NCI-H2196 treated with DMSO at 0.1 percent for 48 hours (cell line): ENCODE measurements around the gene FMN2.
"Not testable (repeated sequence)": the region's sequence is repeated elsewhere in the genome, so short reads cannot be mapped to it uniquely, and the experiment has no call there.

Experiments
- DNase-seq: peaks from one replicate; lab custom pipeline; 2025; ENCODE audit not compliant: unreplicated experiment; lab: John Stamatoyannopoulos, UW

FMN2 gene

DNA sequence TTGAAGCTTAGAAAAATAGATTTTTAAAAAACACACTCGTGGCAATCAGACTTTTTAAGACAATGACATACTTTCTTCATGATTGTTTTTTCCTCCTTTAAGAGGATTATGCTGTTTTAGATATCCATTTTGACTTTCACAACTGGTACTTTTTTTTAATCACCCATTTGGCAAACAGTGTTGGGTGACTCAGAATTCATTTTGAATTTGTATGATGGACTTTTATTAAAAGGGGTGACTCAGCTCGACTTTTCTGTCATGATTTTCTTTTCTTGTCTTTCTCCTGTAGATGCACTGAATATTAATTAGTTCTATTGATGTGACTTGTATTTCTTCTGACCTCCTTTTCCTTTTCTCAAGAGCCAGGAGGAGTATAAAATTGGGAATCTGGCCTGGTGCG lies 44.7 kb downstream of the FMN2 start:
- DNase-seq = no peak

DNA sequence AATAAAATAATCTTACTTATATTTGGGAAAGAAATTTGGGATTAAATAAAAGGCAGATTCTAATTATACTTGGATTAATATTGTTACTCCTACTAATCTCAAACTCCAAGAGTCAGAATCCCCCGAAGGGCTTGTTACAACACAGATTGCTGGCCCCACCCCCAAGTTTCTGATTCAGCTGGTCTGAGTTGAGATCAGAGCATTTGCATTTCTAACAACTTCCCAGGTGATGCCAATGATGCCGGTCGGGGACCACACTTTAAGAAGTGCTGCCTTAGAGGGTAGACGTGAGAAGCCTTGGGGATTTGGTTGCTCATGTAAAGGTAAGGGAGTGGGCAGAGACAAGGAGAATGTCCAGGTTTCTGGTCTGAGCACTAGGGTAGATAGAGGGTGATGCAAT lies 47.2 kb downstream of the FMN2 start:
- no peak for DNase-seq

DNA sequence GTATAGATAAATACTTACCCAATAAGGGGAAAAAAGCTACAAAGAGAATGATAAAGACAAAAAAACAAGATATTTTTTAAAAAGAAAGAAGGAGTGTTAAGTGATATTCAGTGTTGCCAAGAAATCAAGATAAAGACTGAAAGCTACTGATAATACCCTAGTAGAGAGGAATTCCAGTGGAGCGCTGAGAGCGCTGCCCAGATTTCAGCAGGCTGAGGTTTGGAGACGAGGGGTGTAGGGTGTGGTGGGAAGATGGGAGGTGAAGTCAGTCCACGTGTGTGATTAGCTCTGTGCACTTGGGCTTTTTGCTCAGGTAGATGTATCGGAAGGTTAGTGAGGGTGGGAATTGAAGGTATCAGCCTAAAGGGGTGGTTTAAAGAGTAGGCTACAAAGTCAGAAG lies 47.8 kb downstream of the FMN2 start:
- DNase-seq = no peak

DNA sequence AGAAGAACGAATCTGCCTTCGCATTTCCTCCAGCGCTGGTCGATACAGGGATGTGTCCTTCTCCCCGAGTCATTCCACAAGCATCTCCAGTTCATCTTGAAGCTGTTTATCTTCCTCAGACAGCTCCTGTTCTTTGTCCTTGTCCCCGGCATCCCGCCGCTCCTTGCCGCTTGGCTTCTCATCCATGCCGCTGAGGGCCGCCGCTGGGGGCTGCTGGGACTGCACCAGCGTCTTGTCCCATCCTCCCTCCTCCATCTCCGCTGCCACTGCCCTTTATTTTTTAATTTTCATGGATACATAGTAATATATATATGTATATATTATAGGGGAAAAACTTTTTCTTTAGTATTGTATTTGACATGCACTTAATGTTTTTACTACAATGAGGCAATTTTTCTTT lies 53.4 kb downstream of the FMN2 start:
- no peak for DNase-seq

DNA sequence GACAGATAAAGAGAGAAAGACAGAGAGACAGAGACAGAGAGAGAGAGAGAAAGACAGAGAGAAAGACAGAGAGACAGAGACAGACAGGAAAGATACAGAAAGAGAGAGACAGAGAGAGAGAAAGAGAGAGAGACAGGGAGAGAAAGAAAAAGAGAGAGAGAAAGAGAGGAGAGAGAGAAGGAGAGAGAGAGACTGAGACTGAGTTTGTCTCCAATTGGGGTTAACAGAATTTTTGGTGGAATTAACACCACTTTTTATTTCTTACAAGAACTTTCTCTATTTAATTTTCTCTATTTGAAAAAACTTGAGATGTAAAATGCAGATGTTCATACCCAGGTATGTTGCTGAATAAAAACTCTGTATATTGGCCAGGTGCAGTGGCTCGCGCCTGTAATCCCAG lies 56.6 kb downstream of the FMN2 start:
- DNase-seq = no peak

DNA sequence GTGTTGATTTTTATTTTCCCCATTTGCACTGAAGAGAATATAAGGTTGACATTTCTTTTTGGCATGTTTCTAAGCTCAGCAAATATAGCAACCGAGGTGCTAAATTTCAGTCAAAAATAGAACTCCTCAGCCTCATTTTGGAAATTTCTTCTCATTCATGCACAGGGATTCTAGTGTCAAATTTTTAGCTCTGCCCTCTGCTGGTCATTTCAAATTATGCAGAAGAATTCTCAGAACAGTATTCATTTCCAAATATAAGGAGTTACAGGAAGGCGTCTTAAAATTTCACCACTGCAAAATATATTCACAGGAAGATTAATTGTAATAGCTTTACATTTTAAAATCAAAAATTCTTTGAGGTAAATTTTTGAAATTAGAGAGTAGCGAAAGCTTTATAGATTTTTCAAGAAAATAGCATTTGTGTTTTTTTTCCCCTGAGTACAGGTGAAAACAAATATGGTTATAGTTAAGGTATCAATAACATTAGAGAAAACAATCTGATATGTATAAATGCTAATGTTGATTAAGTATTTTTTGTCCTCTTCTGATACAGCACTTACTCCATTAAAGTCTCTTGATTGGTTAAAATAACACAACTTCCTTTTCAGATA lies 57.9 kb downstream of the FMN2 start:
- no peak for DNase-seq

DNA sequence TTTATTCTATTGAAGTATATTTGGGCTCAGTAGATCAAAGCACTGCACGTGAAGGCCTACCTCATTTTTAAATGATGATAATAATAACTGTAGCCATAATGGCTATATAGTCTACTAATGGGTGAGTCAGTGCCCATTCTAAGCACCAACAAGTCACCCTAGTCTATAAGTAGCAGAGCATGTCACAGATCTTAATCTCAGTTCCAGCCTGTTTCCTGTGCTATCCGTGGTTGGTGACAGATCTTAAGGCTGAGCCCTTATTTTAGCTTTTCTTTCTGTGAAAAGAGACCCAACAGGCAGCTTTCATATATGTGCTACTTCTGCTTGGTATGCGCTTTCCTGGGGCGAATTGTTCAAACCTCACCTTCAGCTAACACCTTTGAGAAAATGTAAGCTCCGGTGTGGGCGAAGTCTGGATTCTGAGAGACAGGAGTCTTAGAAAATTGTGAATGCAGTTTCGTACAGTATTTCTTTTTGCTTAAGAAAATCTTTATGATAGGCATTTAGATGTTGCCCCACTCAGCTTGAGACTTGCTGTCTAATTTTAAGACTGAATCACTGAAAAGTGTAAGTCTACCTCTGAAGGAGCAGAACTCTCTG lies 59.6 kb downstream of the FMN2 start:
- no peak for DNase-seq

DNA sequence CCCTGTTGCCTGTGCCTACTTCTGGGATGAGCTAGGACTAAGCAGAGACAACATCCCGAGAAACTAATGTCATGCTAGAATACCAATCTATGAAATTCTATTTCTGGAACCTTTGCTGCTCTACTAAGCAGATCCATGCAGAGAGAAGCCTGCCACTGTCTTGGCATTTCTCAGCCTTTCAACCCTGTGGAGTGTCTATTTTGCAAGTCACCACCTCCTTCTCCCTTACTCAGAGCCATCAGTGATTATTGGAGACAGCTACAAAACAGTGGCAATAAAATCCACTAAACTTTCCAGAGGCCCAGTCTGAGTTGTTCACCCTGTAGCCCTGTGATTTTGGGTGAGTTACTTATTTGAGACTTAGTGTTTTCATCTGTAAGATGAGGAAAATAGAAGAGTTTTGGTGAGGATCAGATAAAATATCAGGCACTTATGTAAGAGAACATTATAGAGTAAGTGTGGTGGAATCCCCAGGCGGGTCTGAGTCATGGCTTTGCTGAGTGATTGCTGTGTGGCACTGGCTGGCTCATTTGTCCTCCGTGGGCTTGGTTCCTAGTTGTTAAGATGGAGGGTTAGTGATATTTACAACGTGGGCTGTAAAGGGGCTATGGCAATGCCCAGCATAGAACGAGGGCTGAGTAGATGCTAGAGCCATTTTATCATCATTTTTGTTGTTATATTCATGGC lies 61.1 kb downstream of the FMN2 start:
- no peak for DNase-seq

DNA sequence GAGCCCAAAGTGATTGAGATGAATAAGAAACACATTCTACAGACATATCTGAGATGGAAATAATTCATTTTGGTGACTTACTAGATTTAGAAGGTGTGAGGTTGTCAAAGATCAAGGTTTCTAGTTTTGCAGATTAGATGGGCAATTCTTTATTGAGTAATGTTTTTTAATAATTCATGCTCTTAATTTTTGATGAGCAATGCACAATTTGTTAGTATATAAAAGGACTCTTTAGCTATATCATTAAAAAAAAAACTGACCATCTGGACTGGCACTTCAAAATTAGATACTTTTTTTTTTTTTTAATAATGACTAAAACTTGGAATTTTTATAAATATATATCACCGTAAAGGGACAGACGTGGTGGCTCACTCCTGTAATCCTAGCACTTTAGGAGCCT lies 63.9 kb downstream of the FMN2 start:
- DNase-seq = no peak

DNA sequence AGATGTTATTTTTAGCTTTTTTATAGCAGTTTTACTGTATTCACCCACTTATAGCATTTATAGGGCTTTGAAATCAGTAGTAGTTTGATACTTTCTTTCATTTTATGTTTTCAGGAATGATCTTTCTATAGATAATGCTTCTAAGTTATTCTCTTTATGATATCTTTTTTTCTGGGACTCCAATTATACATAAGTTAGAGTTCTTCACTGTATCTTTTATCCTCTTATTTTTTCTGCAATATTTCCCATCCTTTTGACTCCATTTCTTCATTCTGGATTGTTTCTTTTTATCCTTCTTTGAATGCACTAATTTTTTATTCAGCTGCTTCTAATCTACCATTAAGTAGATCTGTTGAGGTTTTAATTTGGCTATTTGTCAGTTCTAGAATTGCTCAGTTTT lies 73.1 kb downstream of the FMN2 start:
- no peak for DNase-seq

DNA sequence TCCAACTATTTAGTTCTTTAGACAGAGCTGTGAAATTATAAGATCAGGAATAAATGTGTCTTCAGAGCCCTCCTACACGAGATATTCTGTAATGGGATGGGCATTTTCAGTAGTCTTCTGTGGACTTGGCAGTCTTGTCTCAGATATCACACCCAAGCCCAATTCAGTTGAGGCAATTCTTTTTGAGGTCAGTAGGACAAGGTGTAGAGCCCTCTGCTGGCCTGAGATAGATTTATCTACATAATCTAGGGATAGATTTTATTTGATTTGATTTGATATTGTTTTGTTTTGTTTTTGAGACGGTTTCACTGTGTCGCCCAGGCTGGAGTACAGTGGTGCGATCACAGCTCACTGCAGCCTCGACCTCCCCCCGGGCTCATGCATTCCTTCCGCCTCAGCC lies 77.5 kb downstream of the FMN2 start:
- no peak for DNase-seq

DNA sequence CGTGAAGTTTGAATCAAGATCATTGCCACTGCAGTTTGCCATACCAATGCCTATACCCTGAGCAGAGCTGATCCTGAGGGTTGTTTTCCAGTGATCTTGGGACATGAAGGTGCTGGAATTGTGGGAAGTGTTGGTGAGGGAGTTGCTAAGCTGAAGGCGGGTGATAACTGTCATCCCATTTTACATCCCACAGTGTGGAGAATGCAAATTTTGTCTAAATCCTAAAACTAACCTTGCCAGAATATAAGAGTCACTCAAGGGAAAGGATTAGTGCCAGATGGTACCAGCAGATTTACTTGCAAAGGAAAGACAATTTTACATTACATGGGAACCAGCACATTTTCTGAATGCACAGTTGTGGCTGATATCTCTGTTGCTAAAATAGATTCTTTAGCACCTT lies 78.6 kb downstream of the FMN2 start:
- DNase-seq = no peak

DNA sequence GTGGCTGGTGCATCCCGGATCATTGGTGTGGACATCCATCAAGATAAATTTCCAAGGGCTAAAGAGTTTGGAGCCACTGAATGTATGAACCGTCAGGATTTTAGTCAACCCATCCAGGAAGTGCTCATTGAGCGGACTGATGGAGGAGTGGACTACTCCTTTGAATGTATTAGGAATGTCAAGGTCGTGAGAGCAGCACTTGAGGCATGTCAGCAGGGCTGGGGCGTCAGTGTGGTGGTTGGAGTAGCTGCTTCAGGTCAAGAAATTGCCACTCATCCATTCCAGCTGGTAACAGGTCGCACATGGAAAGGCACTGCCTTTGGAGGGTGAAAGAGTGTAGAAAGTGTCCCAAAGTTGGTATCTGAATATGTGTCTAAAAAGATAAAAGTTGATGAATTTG lies 79.1 kb downstream of the FMN2 start:
- no peak for DNase-seq

DNA sequence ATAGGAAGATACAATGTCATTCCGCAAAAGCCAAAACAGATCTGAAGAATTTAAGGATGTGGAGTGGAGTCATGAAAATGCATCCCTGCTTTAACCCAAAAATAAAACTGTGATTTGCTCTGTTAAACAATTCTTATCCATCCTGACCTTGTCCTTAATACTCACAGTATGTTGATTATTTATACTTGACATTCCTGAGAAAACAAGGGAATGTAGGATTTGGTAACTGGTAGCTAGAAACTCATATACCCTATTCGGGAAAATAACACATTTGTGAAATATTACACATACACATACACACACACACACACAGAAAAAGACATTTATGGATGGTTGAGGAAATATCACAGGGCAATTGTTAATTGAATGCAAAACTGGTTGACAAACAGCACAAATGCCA lies 80.2 kb downstream of the FMN2 start:
- no peak for DNase-seq

DNA sequence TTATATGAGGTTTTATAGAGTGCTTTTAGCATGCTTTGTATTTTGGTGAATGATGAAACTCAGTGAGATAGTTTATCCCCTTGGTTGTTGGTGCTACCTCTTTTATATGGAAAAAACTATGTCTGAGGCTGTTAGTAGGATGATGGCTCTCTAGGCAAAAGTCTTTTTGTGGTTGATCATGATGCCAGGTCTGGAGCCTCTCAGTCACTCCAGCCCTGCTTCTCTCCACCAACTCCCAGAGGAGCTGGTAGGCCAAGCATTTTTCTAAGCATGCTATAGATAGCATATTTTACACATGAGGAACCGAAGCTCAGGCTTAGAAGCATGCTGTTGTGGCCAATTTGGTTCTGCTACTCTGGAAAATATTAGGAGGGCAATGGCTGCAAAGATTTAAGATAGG lies 82.2 kb downstream of the FMN2 start:
- DNase-seq = no peak

DNA sequence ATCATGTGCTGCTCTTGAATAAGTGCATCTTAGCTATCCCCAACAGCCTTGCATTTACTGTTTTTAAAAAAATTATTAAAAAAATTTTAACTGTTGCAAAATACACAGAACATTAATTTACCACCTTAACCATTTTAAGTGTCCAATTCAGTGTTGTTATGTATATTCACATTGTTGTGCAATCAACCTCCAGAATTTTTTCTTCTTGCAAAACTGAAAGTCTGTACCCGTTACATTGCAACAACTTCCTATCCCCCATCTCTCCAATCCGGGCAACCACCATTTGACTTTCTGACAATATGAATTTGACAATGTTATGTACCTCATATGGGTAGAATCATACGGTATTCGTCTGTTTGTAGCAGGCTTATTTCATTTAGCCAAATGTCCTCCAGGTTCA lies 83.1 kb downstream of the FMN2 start:
- no peak for DNase-seq

DNA sequence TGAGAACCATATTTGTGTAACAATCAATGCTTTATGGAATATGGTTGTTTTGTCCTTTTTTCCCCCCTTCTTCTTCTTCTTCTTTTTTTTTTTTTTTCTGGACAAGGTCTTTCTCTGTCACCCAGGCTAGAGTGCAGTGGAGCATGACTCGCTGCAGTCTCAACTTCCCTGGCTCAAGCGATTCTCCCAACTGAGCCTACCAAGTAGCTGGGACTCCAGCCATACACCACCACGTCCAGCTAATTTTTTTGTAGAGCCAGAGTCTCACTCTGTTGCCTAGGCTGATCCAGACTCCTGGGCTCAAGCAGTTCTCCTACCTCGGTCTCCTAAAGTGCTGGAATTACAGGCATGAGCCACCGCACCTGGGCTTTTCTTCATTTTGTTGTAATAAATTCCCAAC lies 86.7 kb downstream of the FMN2 start:
- no peak for DNase-seq

DNA sequence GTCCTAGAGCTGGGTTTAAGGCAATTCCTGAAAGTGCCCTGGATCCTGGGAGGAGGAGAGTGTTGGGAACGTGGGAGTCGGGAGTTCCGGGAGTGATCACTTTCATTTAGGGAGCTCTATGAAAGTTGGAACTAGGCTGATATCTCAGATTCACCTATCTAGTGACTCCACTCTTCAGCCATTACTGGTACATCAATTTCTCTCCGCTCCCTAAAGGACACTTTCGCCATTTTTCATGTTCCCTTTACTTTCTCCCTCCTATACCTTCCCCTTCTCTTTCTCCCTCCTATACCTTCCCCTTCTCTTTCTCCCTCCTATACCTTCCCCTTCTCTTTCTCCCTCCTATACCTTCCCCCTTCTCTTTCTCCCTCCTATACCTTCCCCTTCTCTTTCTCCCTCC lies 93.0 kb downstream of the FMN2 start:
- DNase-seq = not testable (repeated sequence)

DNA sequence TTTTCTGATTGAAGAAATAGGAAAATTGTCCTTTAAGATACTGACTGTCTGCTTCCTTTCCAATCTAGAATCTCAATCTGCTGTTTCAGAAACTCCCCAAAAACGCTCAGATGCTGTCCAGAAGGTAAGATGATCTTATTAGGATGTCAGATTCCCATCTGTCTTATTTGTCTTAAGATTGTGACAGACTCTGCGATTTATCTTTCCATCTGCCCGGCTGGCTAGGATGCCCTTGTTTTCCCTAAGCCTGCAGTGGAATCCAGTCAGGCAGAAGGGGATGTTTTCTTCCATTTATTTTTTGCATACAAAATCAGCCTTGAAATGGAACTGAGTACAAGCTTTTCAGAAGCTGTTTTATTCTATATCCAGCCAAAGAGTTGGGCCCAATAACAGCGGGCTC lies 96.5 kb downstream of the FMN2 start:
- DNase-seq = no peak

DNA sequence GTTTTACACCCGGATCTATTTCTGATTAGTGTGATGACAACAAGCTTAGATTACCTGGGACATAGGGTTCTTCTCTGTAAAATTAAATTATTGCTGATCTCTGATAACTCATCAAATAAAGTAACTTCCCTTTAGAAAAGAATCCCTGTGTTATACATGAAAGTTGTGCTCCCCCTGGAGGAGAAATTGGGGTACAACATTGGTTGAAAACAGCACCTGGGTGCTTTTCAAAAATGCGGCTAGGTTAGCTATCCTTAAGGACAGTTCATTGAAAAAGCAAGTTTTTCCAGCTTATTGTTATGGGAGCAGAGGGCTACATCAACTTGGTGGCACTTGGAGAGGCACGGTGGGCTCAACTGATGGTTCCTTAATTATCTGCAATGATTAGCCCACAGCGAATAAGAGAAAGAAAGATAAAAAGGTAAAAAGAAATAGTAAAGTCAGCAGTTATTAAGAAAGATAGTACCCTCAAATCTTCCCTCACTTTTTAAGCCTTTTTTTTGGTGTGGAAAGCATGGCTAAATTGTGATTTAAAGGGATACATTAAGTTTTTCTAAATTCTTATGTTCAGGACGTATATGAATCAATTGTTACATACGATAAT lies 97.8 kb downstream of the FMN2 start:
- no peak for DNase-seq

DNA sequence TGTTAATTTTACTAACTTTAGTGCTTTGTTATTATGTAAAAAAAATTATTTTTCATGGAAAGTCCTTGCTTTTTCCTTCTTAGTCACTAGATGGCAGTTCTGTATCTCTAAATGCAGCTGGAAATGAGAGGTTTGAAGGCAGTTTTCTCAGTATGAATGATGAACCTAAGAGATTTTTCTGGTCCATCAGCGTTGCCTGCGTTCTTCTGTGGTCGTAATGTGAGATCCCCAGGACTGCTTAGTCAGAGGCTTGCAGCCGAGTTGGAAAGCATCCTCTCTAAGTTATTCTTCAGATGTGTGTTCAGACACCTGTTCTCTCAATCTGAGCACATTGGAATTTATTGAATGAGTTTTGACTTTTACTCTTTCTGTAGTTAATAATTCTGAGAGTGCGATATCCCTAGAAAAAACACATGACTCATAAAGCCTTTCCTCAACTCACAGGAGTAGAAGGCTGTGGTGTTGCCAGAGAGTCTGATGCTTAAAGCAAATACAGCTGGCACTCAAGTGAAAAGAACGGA lies 99.3 kb downstream of the FMN2 start:
- DNase-seq = no peak

DNA sequence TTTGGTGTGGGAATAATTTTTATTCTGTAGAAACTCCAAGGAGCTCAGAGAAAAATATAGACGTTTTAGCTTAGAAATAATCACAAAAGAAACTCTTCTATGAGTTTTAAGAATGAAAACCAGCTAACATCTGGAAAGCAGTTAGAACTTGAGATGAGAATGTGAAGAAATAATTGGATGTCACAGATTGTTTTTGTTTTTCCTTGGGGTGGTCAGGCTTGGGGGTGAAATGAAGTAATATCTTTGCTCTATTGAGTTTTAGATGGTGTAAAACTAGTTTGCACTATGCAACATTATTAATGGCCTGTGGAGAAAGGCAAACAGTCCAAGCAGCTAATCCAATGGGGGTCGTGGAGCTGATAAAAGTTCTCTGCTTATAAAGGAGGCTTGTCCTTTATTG lies 101.2 kb downstream of the FMN2 start:
- DNase-seq = no peak
